Measurements from ENCODE around the gene SASH1.

DNA sequence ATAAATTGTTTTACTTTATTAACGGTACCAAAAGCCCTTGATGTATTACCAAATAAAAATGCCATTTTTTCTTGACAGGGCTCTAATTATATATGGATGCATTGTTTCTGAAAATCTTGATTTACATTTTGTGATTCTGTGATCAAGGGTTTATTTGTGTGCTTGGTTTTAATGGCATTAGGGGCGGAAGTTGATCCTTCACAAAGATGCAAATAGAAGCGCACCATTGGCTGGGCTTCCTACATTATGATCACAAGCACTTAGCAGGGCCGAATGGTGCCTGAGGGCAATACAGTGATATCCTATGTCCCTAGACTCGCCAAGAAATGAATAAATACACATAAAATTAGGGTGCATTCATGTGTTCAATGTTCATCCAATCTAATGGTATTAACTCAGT lies 231.3 kb downstream of the SASH1 start:
- TF ChIP-seq EZH2 (IDR thresholded peaks at IDR 0.05; ENCODE audit: insufficient read depth, poor library complexity, severe bottlenecking) (no peak), EZH2phosphoT487 (IDR thresholded peaks at IDR 0.05; ENCODE audit: insufficient read depth, low read depth) (no peak)

All from GM23248 (cell line).